B cell (primary cell): ENCODE data around the gene PRR11. TPM values are rescaled to one million over a fixed set of nuclear protein-coding genes. Genes with fewer than 3 reads are reported as not detected.

Source experiments
- ATAC-seq: fragments of 200-7000 bp; cut with Tn5 transposase; one replicate; pipeline ENCODE4 v1.10.0; 2021; ENCODE audit warnings: low read depth, mild to moderate bottlenecking, moderate number of reproducible peaks, moderate library complexity
- CTCF ChIA-PET: fragments of 350-600 bp; sonication (Branson Sonifier 250); formaldehyde crosslinking; loops from one replicate; lab custom pipeline; 2021; ENCODE audit warnings: antibody characterized with exemption, inconsistent platforms; lab: Charles Lee
- POLR2A ChIA-PET: fragments of 350-600 bp; sonication (Branson Sonifier 250); formaldehyde crosslinking; loops from one replicate; lab custom pipeline; 2021; ENCODE audit warnings: antibody characterized with exemption; lab: Charles Lee
- DNase-seq: peaks from one replicate; pipeline ENCODE4 v3.0.0; 2013
- H2AFZ ChIP-seq: 2 replicates; pipeline ENCODE4 v1.6.1; 2012; ENCODE audit warnings: mild to moderate bottlenecking, low read depth, low read length; ENCODE audit not compliant: insufficient read depth, poor library complexity, severe bottlenecking
- H3K27ac ChIP-seq, 2 donors: 1 replicate in 1 of 2; 2 replicates in 1 of 2; pipeline ENCODE4 v1.5.1; 2012 to 2013; ENCODE audit warnings: low read length in 2 of 2, mild to moderate bottlenecking in 2 of 2, moderate library complexity in 1 of 2
- H3K27me3 ChIP-seq, 4 experiments: fragments of 200-600 bp in 1 of 4; sonication (generic) in 1 of 4; replicated peaks in 1 of 4; 1 replicate in 2 of 4; 2 replicates in 2 of 4; pipeline versions ENCODE4 v1.6.1 to v1.7.0; 2013 to 2016; ENCODE audit warnings: low read length in 3 of 4, mild to moderate bottlenecking in 2 of 4, mixed read lengths in 1 of 4, moderate library complexity in 1 of 4; ENCODE audit not compliant: insufficient read depth in 4 of 4, control insufficient read depth in 3 of 4; ENCODE audit errors: control extremely low read depth in 1 of 4
- H3K36me3 ChIP-seq, 2 experiments: replicated peaks in 1 of 2; 1 replicate in 1 of 2; 2 replicates in 1 of 2; pipeline versions ENCODE4 v1.6.1 to v1.7.1; 2013; ENCODE audit warnings: low read length in 1 of 2; ENCODE audit not compliant: insufficient read depth in 2 of 2, control insufficient read depth in 1 of 2; ENCODE audit errors: control extremely low read depth in 1 of 2, extremely low read depth in 1 of 2
- H3K4me1 ChIP-seq, 2 donors: fragments of 200-600 bp in 1 of 2; sonication (generic) in 1 of 2; 1 replicate in 1 of 2; 2 replicates in 1 of 2; pipeline versions ENCODE4 v1.5.1 to v1.6.1; 2013 to 2017; ENCODE audit warnings: low read length in 2 of 2; ENCODE audit not compliant: control insufficient read depth in 2 of 2, insufficient read depth in 2 of 2
- H3K4me2 ChIP-seq: replicated peaks from 2 replicates; pipeline ENCODE3; 2012; ENCODE audit warnings: mild to moderate bottlenecking, low read depth, low read length; ENCODE audit not compliant: poor library complexity, severe bottlenecking
- H3K4me3 ChIP-seq, 5 experiments: fragments of 200-600 bp in 1 of 5; sonication (generic) in 1 of 5; 1 replicate in 3 of 5; 2 replicates in 2 of 5; pipeline versions ENCODE4 v1.5.1 to v1.7.0; 2011 to 2016; ENCODE audit warnings: low read length in 4 of 5, mild to moderate bottlenecking in 4 of 5, low read depth in 2 of 5, control low read depth in 1 of 5, moderate library complexity in 1 of 5; ENCODE audit not compliant: insufficient read depth in 1 of 5; ENCODE audit errors: control extremely low read depth in 1 of 5, extremely low read depth in 1 of 5
- H3K79me2 ChIP-seq: fragments of 200-600 bp; sonication (generic); one replicate; pipeline ENCODE4 v1.6.0; 2016; ENCODE audit warnings: low read length; ENCODE audit not compliant: control insufficient read depth, insufficient read depth
- H3K9ac ChIP-seq: fragments of 200-600 bp; sonication (generic); 2 replicates; pipeline ENCODE4 v1.6.1; 2017; ENCODE audit warnings: mild to moderate bottlenecking, low read length, moderate library complexity
- H3K9me3 ChIP-seq, 3 donors: one replicate each; pipeline versions ENCODE4 v1.6.1 to v1.7.1; 2013; ENCODE audit warnings: low read length in 2 of 3; ENCODE audit not compliant: control insufficient read depth in 2 of 3, insufficient read depth in 1 of 3; ENCODE audit errors: control extremely low read depth in 1 of 3
- H4K20me1 ChIP-seq: 2 replicates; pipeline ENCODE4 v1.6.0; 2012; ENCODE audit warnings: mild to moderate bottlenecking, low read length; ENCODE audit not compliant: insufficient read depth, control insufficient read depth, poor library complexity, severe bottlenecking
- H3K27ac Mint-ChIP-seq: one replicate; pipeline ENCODE4 v1.8.0; 2021; ENCODE audit warnings: mixed read lengths
- H3K27me3 Mint-ChIP-seq: one replicate; pipeline ENCODE4 v1.8.0; 2021; ENCODE audit warnings: mixed read lengths
- H3K4me1 Mint-ChIP-seq: one replicate; pipeline ENCODE4 v1.8.0; 2021; ENCODE audit warnings: mixed read lengths
- H3K4me3 Mint-ChIP-seq: one replicate; pipeline ENCODE4 v1.8.0; 2021; ENCODE audit warnings: mixed read lengths
- H3K9me3 Mint-ChIP-seq: one replicate; pipeline ENCODE4 v1.8.0; 2022; ENCODE audit warnings: mixed read lengths; ENCODE audit not compliant: insufficient read depth
- EZH2 ChIP-seq: IDR thresholded peaks from 2 replicates; pipeline ENCODE4 v1.6.1; 2012; ENCODE audit warnings: borderline replicate concordance, low read depth, mild to moderate bottlenecking, moderate library complexity, low read length; ENCODE audit not compliant: insufficient read depth, poor library complexity, severe bottlenecking
- WGBS: methylation state at CpG from one replicate; pipeline ENCODE4 v1.1.5; 2013; ENCODE audit warnings: missing lambda C conversion rate; ENCODE audit not compliant: insufficient coverage; 5-methylcytosine and 5-hydroxymethylcytosine counted together
- intact Hi-C: fragments of 100-400 bp; cut with micrococcal nuclease; formaldehyde crosslinking; loops from one replicate; pipeline ENCODE4 v1.10.0; 2022
- polyA plus RNA-seq: library from polyadenylated mRNA; depleted of rRNA; stranded (reverse); fragments of >200 nt; gene quantifications from 2 replicates; pipeline ENCODE4 v1.2.3, GENCODE V29; 2012
- total RNA-seq, 2 donors: library from RNA; stranded (reverse); fragments of 120-200 nt in 1 of 2; gene quantifications; 1 replicate in 1 of 2; 2 replicates in 1 of 2; pipeline versions ENCODE4 v1.2.3 to v1.2.4, GENCODE V29; 2013 to 2022
- TF ChIP-seq, protein P1 (sequence below): fragments of 200-600 bp; IDR thresholded peaks from one replicate; pipeline ENCODE4 v1.8.0; 2022; ENCODE audit warnings: antibody characterized with exemption, mild to moderate bottlenecking

Gene PRR11
- total and polyA plus RNA-seq, 2 donors (not counting 1 experiment from before 2014, with no cell fraction given): 1.2 to 1.5 TPM

DNA sequence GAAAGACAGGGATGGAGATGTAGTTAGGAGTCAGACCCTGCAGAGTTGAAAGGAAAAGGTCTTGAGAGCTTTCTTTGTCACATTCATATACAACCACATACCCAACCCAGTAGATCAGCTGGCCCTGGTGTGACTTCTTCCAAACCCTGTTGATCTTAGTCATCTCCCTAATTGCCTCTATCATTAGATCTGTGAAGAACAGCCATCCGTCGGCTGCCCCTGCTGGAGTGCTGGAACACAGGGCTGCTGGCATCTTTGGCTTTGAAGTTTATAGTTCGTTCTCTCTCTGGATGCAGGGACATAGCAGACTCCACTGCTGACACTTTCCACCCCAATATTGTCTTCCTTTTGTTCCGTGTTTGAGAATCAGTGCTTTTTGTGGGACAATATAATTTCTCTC lies 43.9 kb downstream of the PRR11 start:
- Mint-ChIP-seq H3K4me3 (no peak overlapping the region), H3K27ac (no peak overlapping the region), H3K4me1 (no peaks in the 10 kb centered on the region), H3K27me3 (no peaks in the 10 kb centered on the region), H3K9me3 (no peaks in the 10 kb centered on the region)
- TF ChIP-seq EZH2: no peak
- TF ChIP-seq, protein P1, sequence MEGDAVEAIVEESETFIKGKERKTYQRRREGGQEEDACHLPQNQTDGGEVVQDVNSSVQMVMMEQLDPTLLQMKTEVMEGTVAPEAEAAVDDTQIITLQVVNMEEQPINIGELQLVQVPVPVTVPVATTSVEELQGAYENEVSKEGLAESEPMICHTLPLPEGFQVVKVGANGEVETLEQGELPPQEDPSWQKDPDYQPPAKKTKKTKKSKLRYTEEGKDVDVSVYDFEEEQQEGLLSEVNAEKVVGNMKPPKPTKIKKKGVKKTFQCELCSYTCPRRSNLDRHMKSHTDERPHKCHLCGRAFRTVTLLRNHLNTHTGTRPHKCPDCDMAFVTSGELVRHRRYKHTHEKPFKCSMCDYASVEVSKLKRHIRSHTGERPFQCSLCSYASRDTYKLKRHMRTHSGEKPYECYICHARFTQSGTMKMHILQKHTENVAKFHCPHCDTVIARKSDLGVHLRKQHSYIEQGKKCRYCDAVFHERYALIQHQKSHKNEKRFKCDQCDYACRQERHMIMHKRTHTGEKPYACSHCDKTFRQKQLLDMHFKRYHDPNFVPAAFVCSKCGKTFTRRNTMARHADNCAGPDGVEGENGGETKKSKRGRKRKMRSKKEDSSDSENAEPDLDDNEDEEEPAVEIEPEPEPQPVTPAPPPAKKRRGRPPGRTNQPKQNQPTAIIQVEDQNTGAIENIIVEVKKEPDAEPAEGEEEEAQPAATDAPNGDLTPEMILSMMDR: no peak
- no peaks in the 10 kb centered on the region for H3K9me3 ChIP-seq
- no peaks in the 10 kb centered on the region for H3K27me3 ChIP-seq
- ATAC-seq: no peak
- H3K79me2 ChIP-seq: no peaks in the 10 kb centered on the region
- WGBS: 95% methylated on average over 3 of the region's 4 CpGs
- DNase-seq: no peak
- ChIA-PET CTCF (no interaction called here), POLR2A (no interaction called here)
- H3K4me2 ChIP-seq: no peak overlapping the region
- no peak overlapping the region for H3K27ac ChIP-seq
- no peaks in the 10 kb centered on the region for H4K20me1 ChIP-seq
- no peaks in the 10 kb centered on the region for H3K36me3 ChIP-seq
- H3K4me1 ChIP-seq: no peaks in the 10 kb centered on the region
- H3K4me3 ChIP-seq: no peak overlapping the region
- H3K9ac ChIP-seq: no peak overlapping the region
- intact Hi-C loops: no loop called here
- no peak overlapping the region for H2AFZ ChIP-seq

DNA sequence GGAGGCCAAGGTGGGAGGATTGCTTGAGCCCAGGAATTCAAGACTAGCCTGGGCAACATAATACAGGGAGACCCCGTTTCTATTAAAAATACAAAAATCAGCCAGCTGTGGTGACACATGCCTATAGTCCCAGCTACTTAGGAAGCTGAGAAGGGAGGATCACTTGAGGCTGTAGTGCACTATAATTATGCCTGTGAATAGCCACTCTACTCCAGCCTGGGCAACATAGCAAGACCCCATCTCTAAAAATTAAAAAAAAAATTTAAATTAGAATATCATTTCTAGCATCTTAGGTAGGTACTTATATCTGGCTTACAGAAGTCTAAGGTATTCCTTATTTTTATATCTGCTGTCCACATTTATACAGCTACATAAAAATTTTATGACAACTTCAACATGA lies 46.8 kb downstream of the PRR11 start:
- ChIA-PET CTCF (no interaction called here), POLR2A (no interaction called here)
- H3K79me2 ChIP-seq: no peaks in the 10 kb centered on the region
- H3K9me3 ChIP-seq: no peaks in the 10 kb centered on the region
- H3K9ac ChIP-seq: no peak overlapping the region
- H3K36me3 ChIP-seq: no peaks in the 10 kb centered on the region
- H3K4me3 Mint-ChIP-seq: no peak overlapping the region
- H3K27ac ChIP-seq: no peak overlapping the region
- DNase-seq (no peak), ATAC-seq (no peak)
- no peaks in the 10 kb centered on the region for H3K4me1 Mint-ChIP-seq
- no CpG with 5 or more reads among the region's 1 CpG for WGBS
- H3K9me3 Mint-ChIP-seq: no peaks in the 10 kb centered on the region
- H3K27me3 ChIP-seq: no peaks in the 10 kb centered on the region
- TF ChIP-seq EZH2: no peak
- TF ChIP-seq, protein P1: no peak
- H2AFZ ChIP-seq: no peak overlapping the region
- H3K4me1 ChIP-seq: no peaks in the 10 kb centered on the region
- H4K20me1 ChIP-seq: no peaks in the 10 kb centered on the region
- H3K4me3 ChIP-seq: no peak overlapping the region
- no peak overlapping the region for H3K4me2 ChIP-seq
- H3K27me3 Mint-ChIP-seq: no peaks in the 10 kb centered on the region
- H3K27ac Mint-ChIP-seq: no peak overlapping the region
- intact Hi-C loops: no loop called here
